VCaP (cell line): ENCODE measurements around the gene TLE5.
"Not testable (repeated sequence)": the region's sequence is repeated elsewhere in the genome, so short reads cannot be mapped to it uniquely, and the experiment has no call there.

ENCODE experiments used
- H3K27ac ChIP-seq: fragments of 450-650 bp; 2 replicates; pipeline ENCODE4 v1.5.1; 2017
- CTCF ChIP-seq: fragments of 450-650 bp; conservative IDR thresholded peaks from 2 replicates; pipeline ENCODE4 v1.5.1; 2017; ENCODE audit warnings: mild to moderate bottlenecking, moderate library complexity

Gene TLE5

DNA sequence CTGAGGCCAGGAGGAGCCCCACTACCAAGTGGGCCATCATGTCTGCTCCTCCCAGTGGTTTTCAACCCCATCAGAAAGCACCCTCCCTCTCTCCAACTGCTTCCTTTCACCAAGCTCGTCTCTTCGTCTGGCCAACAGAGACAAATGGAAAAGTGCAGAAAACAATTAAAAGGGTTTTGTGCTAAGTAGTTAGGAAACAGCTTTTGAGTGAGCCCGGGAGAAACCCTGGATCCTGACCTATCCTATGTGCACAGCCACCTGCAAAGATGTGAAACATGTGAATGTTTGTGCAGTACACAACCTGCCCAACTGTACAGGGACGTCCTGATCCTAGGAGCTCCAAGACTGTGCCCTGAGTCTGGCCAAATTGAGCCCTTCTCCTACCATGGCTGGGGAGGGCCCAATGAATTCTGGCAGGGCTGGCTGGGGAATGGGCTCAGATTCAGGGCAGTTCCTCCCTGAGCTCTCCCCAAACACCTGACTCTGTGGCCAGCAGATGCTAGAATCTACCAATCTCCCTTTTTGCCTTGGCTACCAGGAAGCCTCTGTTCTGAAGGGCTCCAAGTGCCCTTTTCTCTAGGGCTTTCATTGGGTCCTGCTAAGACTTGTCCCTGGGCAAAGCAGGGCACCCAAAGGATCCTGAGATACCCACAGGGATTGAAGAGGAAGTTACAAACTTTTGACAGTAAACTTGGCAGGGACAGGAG lies 7.9 kb downstream of the TLE5 start:
- no peak overlapping the region for H3K27ac ChIP-seq
- no peak for TF ChIP-seq CTCF

DNA sequence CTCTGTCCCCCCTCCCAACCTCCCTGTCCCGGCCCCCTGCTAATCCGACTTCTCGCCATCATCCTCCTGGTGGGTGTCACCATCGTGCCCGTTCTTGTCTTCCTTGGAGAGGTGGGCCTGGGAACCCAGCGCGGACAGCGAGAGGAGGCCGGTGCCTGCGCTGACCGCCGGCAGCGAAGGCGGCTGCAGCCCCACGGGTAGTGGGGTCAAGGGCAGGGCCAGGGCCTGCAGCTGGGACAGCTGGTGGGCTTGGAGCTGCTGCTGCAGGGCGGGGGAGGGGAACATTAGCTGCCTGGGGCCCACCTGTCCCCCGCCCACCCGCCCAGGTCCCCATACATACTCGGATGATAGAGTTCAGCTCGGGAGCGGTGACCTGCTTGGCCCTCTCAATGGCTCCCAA lies 8.5 kb downstream of the TLE5 start:
- H3K27ac ChIP-seq = no peak overlapping the region
- TF ChIP-seq CTCF = no peak

- no peak for TF ChIP-seq CTCF
- no peak overlapping the region for H3K27ac ChIP-seq
Measured at GRCh38 chr19:3053218-3053621, 9.1 kb downstream of the TLE5 start.

DNA sequence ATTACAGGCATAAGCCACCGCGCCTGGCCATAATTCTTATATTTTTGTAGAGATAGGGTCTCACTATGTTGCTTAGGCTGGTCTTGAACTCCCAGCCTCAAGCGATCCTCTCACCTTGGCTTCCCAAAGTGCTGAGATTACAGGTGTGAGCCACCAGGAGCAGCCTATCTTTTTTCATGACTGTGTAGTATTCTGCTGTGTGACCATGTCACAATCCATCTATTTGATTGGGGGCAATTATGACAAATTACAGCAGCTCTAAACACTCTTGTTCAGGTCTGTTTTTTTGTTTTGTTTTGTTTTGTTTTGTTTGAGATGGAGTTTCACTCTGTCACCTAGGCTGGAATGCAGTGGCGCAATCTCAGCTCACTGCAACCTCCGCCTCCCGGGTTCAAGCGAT lies 12.3 kb downstream of the TLE5 start:
- not testable (repeated sequence) for H3K27ac ChIP-seq

GRCh38 chr19:3049089-3049488 lies 13.2 kb downstream of the TLE5 start:
- no peak overlapping the region for H3K27ac ChIP-seq

DNA sequence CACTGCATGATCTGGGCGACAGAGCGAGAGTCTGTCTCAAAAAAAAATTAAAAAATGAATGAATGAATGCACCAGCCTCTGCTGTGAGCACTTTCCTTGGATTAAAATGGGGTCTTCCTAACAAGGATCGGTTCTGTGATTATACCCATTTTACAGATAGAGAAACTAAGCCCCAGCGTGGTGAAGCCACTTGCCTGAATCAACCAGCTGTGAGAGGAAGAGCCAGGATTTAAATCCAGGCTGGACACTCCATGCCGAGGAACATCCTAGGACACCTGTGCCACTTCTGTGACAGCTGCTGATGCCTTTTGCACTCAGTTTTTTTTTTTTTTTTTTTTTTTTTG lies 14.1 kb downstream of the TLE5 start:
- H3K27ac ChIP-seq = no peak overlapping the region
- TF ChIP-seq CTCF = no peak

More at GRCh38 chr19:3049089-3049488, 13.2 kb downstream of the TLE5 start:
- no peak for TF ChIP-seq CTCF

GRCh38 chr19:3047496-3048189 lies 14.7 kb downstream of the TLE5 start:
- H3K27ac ChIP-seq = no peak overlapping the region
- no peak for TF ChIP-seq CTCF
